GM23338 (cell line): ENCODE data around the gene FGFRL1. TPM values are rescaled to one million over a fixed set of nuclear protein-coding genes. Genes with fewer than 3 reads are reported as not detected.

Experiments
- ATAC-seq: fragments of 200-7000 bp; cut with Tn5 transposase; 3 replicates; pipeline ENCODE4 v1.9.1; 2020
- DNase-seq: peaks from one replicate; pipeline ENCODE4 v3.0.0-alpha.2; 2015; ENCODE audit warnings: low spot score
- H2AFZ ChIP-seq: fragments of 200-600 bp; sonication (generic); 2 replicates; pipeline ENCODE4 v1.8.0; 2016; ENCODE audit warnings: antibody characterized with exemption, mild to moderate bottlenecking, moderate library complexity
- H3F3A ChIP-seq: fragments of 200-600 bp; sonication (generic); replicated peaks from 2 replicates; pipeline ENCODE4 v1.8.0; 2017; ENCODE audit warnings: antibody characterized with exemption, mixed run types, low read depth
- H3K27ac ChIP-seq: fragments of 200-600 bp; sonication (generic); 2 replicates; pipeline ENCODE4 v1.6.1; 2016; ENCODE audit warnings: low read depth
- H3K27me3 ChIP-seq: fragments of 200-600 bp; sonication (generic); 2 replicates; pipeline ENCODE4 v1.8.0; 2016; ENCODE audit warnings: mild to moderate bottlenecking, mixed run types, moderate library complexity; ENCODE audit not compliant: insufficient read depth
- H3K36me3 ChIP-seq: fragments of 200-600 bp; sonication (generic); 2 replicates; pipeline ENCODE4 v1.8.0; 2016; ENCODE audit warnings: mild to moderate bottlenecking; ENCODE audit not compliant: insufficient read depth
- H3K4me1 ChIP-seq: fragments of 200-600 bp; sonication (generic); 2 replicates; pipeline ENCODE4 v1.8.0; 2016; ENCODE audit warnings: mild to moderate bottlenecking, moderate library complexity; ENCODE audit not compliant: insufficient read depth
- H3K4me2 ChIP-seq: fragments of 200-600 bp; sonication (generic); 2 replicates; pipeline ENCODE4 v1.7.1; 2017; ENCODE audit warnings: mixed run types
- H3K4me3 ChIP-seq: fragments of 200-600 bp; sonication (generic); 2 replicates; pipeline ENCODE4 v1.6.1; 2016; ENCODE audit warnings: mixed run types
- H3K79me2 ChIP-seq: fragments of 200-600 bp; sonication (generic); replicated peaks from 2 replicates; pipeline ENCODE4 v1.8.0; 2017; ENCODE audit warnings: mild to moderate bottlenecking; ENCODE audit not compliant: insufficient read depth
- H3K9me2 ChIP-seq: fragments of 200-600 bp; sonication (generic); 2 replicates; pipeline ENCODE4 v1.8.0; 2017; ENCODE audit not compliant: insufficient read depth
- H4K20me1 ChIP-seq: fragments of 200-600 bp; sonication (generic); replicated peaks from 2 replicates; pipeline ENCODE4 v1.8.0; 2017; ENCODE audit warnings: mild to moderate bottlenecking; ENCODE audit not compliant: insufficient read depth
- H3K27ac Mint-ChIP-seq: 2 replicates; pipeline ENCODE4 v1.8.0; 2020; ENCODE audit warnings: inconsistent platforms, mild to moderate bottlenecking, moderate library complexity, mixed read lengths
- H3K27me3 Mint-ChIP-seq: 3 replicates; pipeline ENCODE4 v1.8.0; 2022; ENCODE audit warnings: low read depth, mild to moderate bottlenecking, moderate library complexity, mixed read lengths, inconsistent platforms; ENCODE audit not compliant: insufficient read depth, poor library complexity
- H3K36me3 Mint-ChIP-seq: 3 replicates; pipeline ENCODE4 v1.8.0; 2021; ENCODE audit warnings: low read depth, mild to moderate bottlenecking, inconsistent platforms, moderate library complexity, mixed read lengths
- H3K4me1 Mint-ChIP-seq: 3 replicates; pipeline ENCODE4 v1.8.0; 2020; ENCODE audit warnings: mild to moderate bottlenecking, inconsistent platforms, mixed read lengths
- H3K4me3 Mint-ChIP-seq: 3 replicates; pipeline ENCODE4 v1.8.0; 2021; ENCODE audit warnings: moderate library complexity, mild to moderate bottlenecking, inconsistent platforms, mixed read lengths
- H3K9me3 Mint-ChIP-seq: 3 replicates; pipeline ENCODE4 v1.8.0; 2020; ENCODE audit warnings: moderate library complexity, mild to moderate bottlenecking, inconsistent platforms, mixed read lengths
- CREB1 ChIP-seq: fragments of 250-450 bp; sonication (Bioruptor Pico); IDR thresholded peaks from 2 replicates; pipeline ENCODE4 v1.5.0; 2020; ENCODE audit warnings: low read depth, mild to moderate bottlenecking, moderate library complexity
- ETS1 ChIP-seq: IDR thresholded peaks from 2 replicates; pipeline ENCODE4 v1.6.1; 2016; ENCODE audit warnings: antibody characterized with exemption
- STAT1 ChIP-seq: IDR thresholded peaks from one replicate; pipeline ENCODE4 v1.6.1; 2016; ENCODE audit warnings: antibody characterized with exemption; ENCODE audit not compliant: unreplicated experiment
- ZNF114 ChIP-seq: fragments of 250-450 bp; sonication (Bioruptor Pico); IDR thresholded peaks from 2 replicates; pipeline ENCODE4 v1.5.0; 2020; ENCODE audit warnings: mild to moderate bottlenecking, moderate library complexity
- polyA plus RNA-seq: library from polyadenylated mRNA; unstranded; fragments of >200 nt; fragmentation: Nextera tagmentation; extraction: Ambion mirVana; gene quantifications from 2 replicates; pipeline ENCODE4 v1.2.1, GENCODE V29; 2016
- total RNA-seq: library from RNA; depleted of rRNA; stranded (reverse); fragments of >200 nt; shearing (Covaris generic); gene quantifications from 2 replicates; pipeline ENCODE4 v1.2.3, GENCODE V29; 2014
- TF ChIP-seq, protein P1 (sequence below), 2 experiments: fragments of 200-600 bp in 1 of 2; sonication (generic) in 1 of 2; conservative IDR thresholded peaks; 2 replicates each; pipeline versions ENCODE4 v1.5.1 to v1.6.1; 2016 to 2017; ENCODE audit warnings: antibody characterized with exemption in 2 of 2, low read depth in 2 of 2, mild to moderate bottlenecking in 2 of 2, moderate library complexity in 1 of 2
- TF ChIP-seq, protein P2 (sequence below): IDR thresholded peaks from one replicate; pipeline ENCODE4 v1.6.1; 2018; ENCODE audit warnings: antibody characterized with exemption; ENCODE audit not compliant: unreplicated experiment

FGFRL1 gene
- total and polyA plus RNA-seq, 2 experiments from 2014 or later, result 7.0 to 35.8 TPM

DNA sequence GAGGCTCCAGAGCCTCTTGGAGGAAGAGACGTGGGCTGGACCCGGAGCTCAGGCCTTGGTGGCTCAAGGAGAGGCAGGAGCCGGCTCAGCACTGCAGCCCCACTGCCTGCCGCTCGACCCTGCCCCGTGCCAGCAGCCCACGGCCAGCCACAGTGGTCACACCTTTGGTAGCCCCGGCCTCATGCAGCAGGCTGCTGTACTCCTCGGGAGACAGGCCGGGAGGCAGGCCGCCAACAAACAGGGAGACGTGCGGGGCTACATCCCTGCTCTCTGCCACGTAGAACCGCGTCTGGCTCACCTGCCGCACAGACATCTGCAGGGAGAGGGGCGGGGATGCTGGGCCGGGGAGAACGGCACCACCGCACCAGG lies 45.7 kb upstream of the FGFRL1 start (continued):
- TF ChIP-seq, protein P1, sequence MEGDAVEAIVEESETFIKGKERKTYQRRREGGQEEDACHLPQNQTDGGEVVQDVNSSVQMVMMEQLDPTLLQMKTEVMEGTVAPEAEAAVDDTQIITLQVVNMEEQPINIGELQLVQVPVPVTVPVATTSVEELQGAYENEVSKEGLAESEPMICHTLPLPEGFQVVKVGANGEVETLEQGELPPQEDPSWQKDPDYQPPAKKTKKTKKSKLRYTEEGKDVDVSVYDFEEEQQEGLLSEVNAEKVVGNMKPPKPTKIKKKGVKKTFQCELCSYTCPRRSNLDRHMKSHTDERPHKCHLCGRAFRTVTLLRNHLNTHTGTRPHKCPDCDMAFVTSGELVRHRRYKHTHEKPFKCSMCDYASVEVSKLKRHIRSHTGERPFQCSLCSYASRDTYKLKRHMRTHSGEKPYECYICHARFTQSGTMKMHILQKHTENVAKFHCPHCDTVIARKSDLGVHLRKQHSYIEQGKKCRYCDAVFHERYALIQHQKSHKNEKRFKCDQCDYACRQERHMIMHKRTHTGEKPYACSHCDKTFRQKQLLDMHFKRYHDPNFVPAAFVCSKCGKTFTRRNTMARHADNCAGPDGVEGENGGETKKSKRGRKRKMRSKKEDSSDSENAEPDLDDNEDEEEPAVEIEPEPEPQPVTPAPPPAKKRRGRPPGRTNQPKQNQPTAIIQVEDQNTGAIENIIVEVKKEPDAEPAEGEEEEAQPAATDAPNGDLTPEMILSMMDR (conservative IDR thresholded peaks at IDR 0.05; ENCODE audit: low read depth in 2 of 2), result no peak
- TF ChIP-seq ETS1 (no peak), CREB1 (CRISPR knock-in tag) (no peak)

DNA sequence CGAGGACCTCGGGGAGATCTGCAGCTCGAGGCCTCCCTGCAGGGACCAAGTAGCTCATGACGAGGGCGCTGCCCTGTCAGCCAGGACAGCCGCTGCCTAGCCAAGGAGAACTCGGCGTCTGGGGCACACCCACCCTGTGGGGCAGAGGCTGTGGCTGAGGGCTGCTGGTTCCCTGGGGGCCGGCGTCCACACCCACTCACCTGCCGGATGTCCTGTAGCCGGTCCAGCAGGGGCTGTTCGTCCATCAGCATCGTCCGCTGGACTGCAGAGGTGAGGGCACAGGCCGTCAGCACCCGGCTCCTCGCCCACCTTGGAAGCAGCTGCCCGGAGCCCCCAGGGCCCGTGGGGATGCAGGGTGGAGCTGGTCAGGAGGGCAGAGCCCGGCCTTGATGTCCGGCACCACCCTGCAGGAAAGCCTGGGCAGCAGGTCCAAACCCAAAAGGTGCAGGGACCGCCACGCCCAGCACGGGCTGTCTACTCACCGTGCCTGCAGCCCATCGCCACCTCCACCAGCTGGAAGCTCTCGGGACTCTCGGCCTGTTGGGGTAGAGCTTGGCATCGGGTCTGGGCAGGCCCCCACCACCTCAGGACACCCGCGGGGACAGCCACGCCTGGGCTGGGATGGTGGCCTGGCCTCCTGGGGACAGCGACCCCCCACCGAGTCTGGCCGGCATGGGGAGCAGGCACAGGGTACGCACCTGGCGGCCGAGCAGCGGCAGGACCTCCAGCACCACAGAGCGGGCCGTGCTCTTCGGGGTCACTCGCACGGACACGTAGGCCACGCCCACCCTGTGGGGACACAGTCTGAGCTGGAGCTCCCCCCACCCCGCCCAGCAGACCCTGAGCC lies 44.9 kb upstream of the FGFRL1 start:
- Histone ChIP-seq H3K4me2 (no peak overlapping the region; the same call in 1 of the 2 replicates), H3K27ac (no peak overlapping the region), H3F3A (no peaks in the 10 kb centered on the region; the same call in 1 of the 2 replicates), H2AFZ (no peak overlapping the region), H4K20me1 (no peaks in the 10 kb centered on the region), H3K9me2 (no peaks in the 10 kb centered on the region), H3K36me3 (no peaks in the 10 kb centered on the region), H3K79me2 (no peaks in the 10 kb centered on the region), H3K27me3 (peaks cover 10% of the 10 kb centered on the region; the same call in 1 of the 2 replicates), H3K4me3 (peak overlapping the region; percentile 58; the same call in 1 of the 2 replicates), H3K4me1 (no peaks in the 10 kb centered on the region)
- H3K4me3 Mint-ChIP-seq, result 0 out of 3 replicates have a peak overlapping the region, but pooled peaks have one; percentile 14
- no peak for DNase-seq
- no peaks in the 10 kb centered on the region for H3K36me3 Mint-ChIP-seq
- no peaks in the 10 kb centered on the region for H3K9me3 Mint-ChIP-seq
- H3K4me1 Mint-ChIP-seq, result no peaks in the 10 kb centered on the region
- no peak for TF ChIP-seq STAT1
- H3K27me3 Mint-ChIP-seq, result peaks cover 20% of the 10 kb centered on the region
- ATAC-seq, result peak; percentile 4; the same call in 2 of the 3 replicates
- H3K27ac Mint-ChIP-seq, result no peak overlapping the region

- DNase-seq (peak; percentile 67), ATAC-seq (peak; percentile 33)
- no peaks in the 10 kb centered on the region for H3K36me3 ChIP-seq
- no peaks in the 10 kb centered on the region for H3K4me1 Mint-ChIP-seq
- peak overlapping the region; percentile 58; the same call in 2 of the 3 replicates for H3K4me3 Mint-ChIP-seq
- H3K9me2 ChIP-seq, result no peaks in the 10 kb centered on the region
- no peaks in the 10 kb centered on the region for H4K20me1 ChIP-seq
- no peaks in the 10 kb centered on the region for H3K4me1 ChIP-seq
- H3K4me3 ChIP-seq, result peak overlapping the region; percentile 58
- H2AFZ ChIP-seq, result no peak overlapping the region
- peaks cover 20% of the 10 kb centered on the region for H3K27me3 Mint-ChIP-seq
- peaks cover 14% of the 10 kb centered on the region; the same call in 1 of the 2 replicates for H3K27me3 ChIP-seq
- no peaks in the 10 kb centered on the region for H3K79me2 ChIP-seq
- no peaks in the 10 kb centered on the region; the same call in 1 of the 2 replicates for H3F3A ChIP-seq
- H3K4me2 ChIP-seq, result peak overlapping the region; percentile 82
- H3K36me3 Mint-ChIP-seq, result no peaks in the 10 kb centered on the region
- H3K9me3 Mint-ChIP-seq, result no peaks in the 10 kb centered on the region
- no peak overlapping the region for H3K27ac Mint-ChIP-seq
- H3K27ac ChIP-seq, result no peak overlapping the region
- TF ChIP-seq, protein P2, sequence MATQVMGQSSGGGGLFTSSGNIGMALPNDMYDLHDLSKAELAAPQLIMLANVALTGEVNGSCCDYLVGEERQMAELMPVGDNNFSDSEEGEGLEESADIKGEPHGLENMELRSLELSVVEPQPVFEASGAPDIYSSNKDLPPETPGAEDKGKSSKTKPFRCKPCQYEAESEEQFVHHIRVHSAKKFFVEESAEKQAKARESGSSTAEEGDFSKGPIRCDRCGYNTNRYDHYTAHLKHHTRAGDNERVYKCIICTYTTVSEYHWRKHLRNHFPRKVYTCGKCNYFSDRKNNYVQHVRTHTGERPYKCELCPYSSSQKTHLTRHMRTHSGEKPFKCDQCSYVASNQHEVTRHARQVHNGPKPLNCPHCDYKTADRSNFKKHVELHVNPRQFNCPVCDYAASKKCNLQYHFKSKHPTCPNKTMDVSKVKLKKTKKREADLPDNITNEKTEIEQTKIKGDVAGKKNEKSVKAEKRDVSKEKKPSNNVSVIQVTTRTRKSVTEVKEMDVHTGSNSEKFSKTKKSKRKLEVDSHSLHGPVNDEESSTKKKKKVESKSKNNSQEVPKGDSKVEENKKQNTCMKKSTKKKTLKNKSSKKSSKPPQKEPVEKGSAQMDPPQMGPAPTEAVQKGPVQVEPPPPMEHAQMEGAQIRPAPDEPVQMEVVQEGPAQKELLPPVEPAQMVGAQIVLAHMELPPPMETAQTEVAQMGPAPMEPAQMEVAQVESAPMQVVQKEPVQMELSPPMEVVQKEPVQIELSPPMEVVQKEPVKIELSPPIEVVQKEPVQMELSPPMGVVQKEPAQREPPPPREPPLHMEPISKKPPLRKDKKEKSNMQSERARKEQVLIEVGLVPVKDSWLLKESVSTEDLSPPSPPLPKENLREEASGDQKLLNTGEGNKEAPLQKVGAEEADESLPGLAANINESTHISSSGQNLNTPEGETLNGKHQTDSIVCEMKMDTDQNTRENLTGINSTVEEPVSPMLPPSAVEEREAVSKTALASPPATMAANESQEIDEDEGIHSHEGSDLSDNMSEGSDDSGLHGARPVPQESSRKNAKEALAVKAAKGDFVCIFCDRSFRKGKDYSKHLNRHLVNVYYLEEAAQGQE, result no peak
- TF ChIP-seq ZNF114 (CRISPR knock-in tag), result no peak
- TF ChIP-seq, protein P1 (conservative IDR thresholded peaks at IDR 0.05; ENCODE audit: low read depth in 2 of 2), result no peak
These were observed 44.0 kb upstream of the FGFRL1 start for GRCh38 chr4:967113-968104.
